Vagina (tissue), 2 donors: Measurements from ENCODE around the gene NDUFS7.

ENCODE experiments used
- CTCF ChIP-seq, 3 experiments: fragments of 450-650 bp in 2 of 3; fragments of 200-600 bp in 1 of 3; sonication (generic) in 1 of 3; IDR thresholded peaks; one replicate each; pipeline ENCODE4 v1.5.1; 2017 to 2019; ENCODE audit warnings: antibody characterized with exemption in 3 of 3, mild to moderate bottlenecking in 2 of 3, moderate library complexity in 2 of 3
- POLR2A ChIP-seq, 2 donors: fragments of 450-650 bp; IDR thresholded peaks; one replicate each; pipeline ENCODE4 v1.6.1; 2017; ENCODE audit warnings: antibody characterized with exemption in 2 of 2, mild to moderate bottlenecking in 2 of 2, moderate library complexity in 2 of 2
- POLR2AphosphoS5 ChIP-seq, 2 donors: sonication (generic); formaldehyde crosslinking; IDR thresholded peaks; one replicate each; pipeline ENCODE4 v1.9.0; 2017; ENCODE audit warnings: antibody characterized with exemption in 2 of 2, mild to moderate bottlenecking in 2 of 2, low read depth in 1 of 2; ENCODE audit not compliant: insufficient read depth in 1 of 2

GRCh38 chr19:1384085-1384462 is 367 bp downstream of the NDUFS7 start:
- TF ChIP-seq CTCF (IDR thresholded peaks at IDR 0.05) = no peak
- TF ChIP-seq POLR2AphosphoS5 (IDR thresholded peaks at IDR 0.05; ENCODE audit: insufficient read depth in 1 of 2, low read depth in 1 of 2) = no peak
- no peak for TF ChIP-seq POLR2A (IDR thresholded peaks at IDR 0.05)
